SK-N-MC (cell line): ENCODE measurements around the gene ZNF493.

Source experiments
- DNase-seq: peaks from one replicate; pipeline ENCODE4 v3.0.0-alpha.2; 2011; ENCODE audit warnings: low read depth, low spot score
- H3K27ac ChIP-seq: fragments of 200-600 bp; sonication (generic); 2 replicates; pipeline ENCODE4 v1.5.1; 2016; ENCODE audit warnings: mixed run types
- H3K36me3 ChIP-seq: fragments of 200-600 bp; sonication (generic); 2 replicates; pipeline ENCODE4 v1.6.1; 2017; ENCODE audit warnings: antibody characterized with exemption, low read length, mixed read lengths; ENCODE audit not compliant: insufficient read depth
- H3K4me3 ChIP-seq: fragments of 200-600 bp; sonication (generic); 2 replicates; pipeline ENCODE4 v1.5.1; 2016
- H3K9ac ChIP-seq: fragments of 200-600 bp; sonication (generic); 2 replicates; pipeline ENCODE4 v1.8.0; 2017; ENCODE audit warnings: mixed run types, mixed read lengths; ENCODE audit not compliant: insufficient read length
- H3K9me3 ChIP-seq: fragments of 200-600 bp; sonication (generic); 2 replicates; pipeline ENCODE4 v1.6.1; 2017; ENCODE audit warnings: low read depth, mild to moderate bottlenecking, antibody characterized with exemption, low read length, moderate library complexity, mixed read lengths
- EZH2 ChIP-seq: fragments of 200-600 bp; sonication (generic); IDR thresholded peaks from one replicate; pipeline ENCODE4 v1.6.1; 2017; ENCODE audit warnings: antibody characterized with exemption
- FOXP2 ChIP-seq: optimal IDR thresholded peaks from 2 replicates; pipeline ENCODE3; 2011; ENCODE audit warnings: mild to moderate bottlenecking, moderate library complexity; ENCODE audit not compliant: insufficient read depth; ENCODE audit errors: extremely low read length, control extremely low read depth
- POLR2AphosphoS5 ChIP-seq: IDR thresholded peaks from 2 replicates; pipeline ENCODE4 v1.6.1; 2012; ENCODE audit warnings: mild to moderate bottlenecking, low read depth, low read length, borderline replicate concordance

ZNF493 gene

DNA sequence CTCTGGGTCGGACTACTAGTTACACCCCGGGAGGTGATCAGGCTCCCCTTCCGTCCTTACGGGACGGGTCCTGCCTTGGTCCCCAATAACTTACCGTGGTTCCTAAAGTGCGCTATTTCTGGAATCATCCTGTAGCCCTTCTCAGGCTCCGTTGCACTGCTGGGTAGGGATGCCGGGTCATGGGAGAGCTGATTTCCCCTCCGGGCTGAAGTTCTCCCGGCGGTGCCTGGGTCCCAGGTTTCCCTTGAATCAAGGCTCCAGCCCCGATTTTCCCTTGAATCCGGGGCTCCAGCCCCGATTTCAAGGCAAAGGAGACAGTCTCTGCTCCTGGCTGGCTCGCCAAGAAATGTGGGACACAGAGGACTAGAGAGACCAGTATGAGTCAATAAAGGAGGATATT is 43.4 kb downstream of the ZNF493 start:
- TF ChIP-seq EZH2 (no peak), POLR2AphosphoS5 (no peak), FOXP2 (no peak)
- no peak for DNase-seq
- H3K27ac ChIP-seq: no peak overlapping the region
- no peaks in the 10 kb centered on the region for H3K36me3 ChIP-seq
- no peaks in the 10 kb centered on the region for H3K9me3 ChIP-seq
- no peak overlapping the region for H3K4me3 ChIP-seq
- no peak overlapping the region for H3K9ac ChIP-seq

DNA sequence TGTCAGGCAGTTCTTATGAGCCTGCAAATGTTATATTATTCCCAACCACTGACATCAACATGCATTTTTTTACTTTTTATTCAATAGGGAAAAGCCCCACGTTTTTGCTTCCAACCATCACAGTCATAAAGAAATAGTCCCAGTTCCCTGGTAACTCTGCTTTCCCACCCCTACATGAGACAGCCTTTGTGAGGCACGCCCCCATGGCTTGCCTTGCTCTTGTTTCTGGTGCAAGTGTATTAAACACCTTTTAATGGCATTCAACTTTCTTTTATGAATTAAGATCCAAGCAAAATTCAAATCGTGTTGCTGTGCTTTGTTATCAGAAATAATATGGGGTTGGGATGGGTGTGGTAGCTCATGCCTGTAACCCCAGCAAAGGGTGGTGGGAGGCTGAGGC is 54.3 kb downstream of the ZNF493 start:
- H3K4me3 ChIP-seq: no peak overlapping the region
- TF ChIP-seq EZH2 (no peak), FOXP2 (no peak), POLR2AphosphoS5 (no peak)
- DNase-seq: no peak
- no peak overlapping the region for H3K27ac ChIP-seq
- H3K36me3 ChIP-seq: no peaks in the 10 kb centered on the region
- H3K9ac ChIP-seq: no peak overlapping the region
- no peaks in the 10 kb centered on the region for H3K9me3 ChIP-seq

DNA sequence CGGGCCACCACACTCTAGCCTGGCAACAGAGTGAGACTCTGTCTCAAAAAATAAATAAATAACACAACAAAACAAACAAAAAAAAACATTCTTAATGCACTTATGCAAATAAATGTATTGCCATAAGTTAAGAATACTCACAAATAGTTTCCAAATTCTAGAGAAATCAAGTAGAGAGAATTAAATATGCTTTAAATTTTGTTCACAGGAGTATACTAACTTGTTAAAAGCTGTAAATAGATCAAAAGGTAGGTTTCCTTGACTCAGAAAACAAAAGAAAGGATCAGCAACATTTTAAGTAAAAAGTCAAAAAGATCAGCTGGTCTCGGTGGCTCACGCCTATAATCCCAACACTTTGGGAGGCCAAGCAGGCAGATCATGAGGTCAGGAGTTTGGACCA is 58.0 kb downstream of the ZNF493 start:
- H3K36me3 ChIP-seq: no peaks in the 10 kb centered on the region
- no peak overlapping the region for H3K9ac ChIP-seq
- no peaks in the 10 kb centered on the region for H3K9me3 ChIP-seq
- TF ChIP-seq EZH2 (no peak), FOXP2 (no peak), POLR2AphosphoS5 (no peak)
- H3K27ac ChIP-seq: no peak overlapping the region
- DNase-seq: no peak
- H3K4me3 ChIP-seq: no peak overlapping the region

DNA sequence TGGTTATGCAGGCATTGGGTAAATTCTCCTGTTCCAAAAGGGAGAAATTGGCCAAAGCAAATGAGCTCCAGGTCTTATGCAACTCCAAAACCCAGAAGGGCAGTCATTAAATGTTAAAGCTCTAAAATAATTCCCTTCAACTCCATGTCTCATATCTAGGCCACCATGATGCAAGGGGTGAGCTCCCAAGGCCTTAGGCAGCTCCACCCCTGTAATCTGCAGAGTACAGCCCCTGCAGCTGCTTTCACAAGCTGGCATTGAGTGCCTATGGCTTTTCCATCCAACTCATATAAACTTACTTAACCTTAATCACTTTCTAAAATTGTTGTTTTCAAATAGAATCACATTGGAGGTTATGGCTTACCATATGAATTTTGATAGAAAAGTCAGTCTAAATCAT is 63.8 kb downstream of the ZNF493 start:
- no peak overlapping the region for H3K9ac ChIP-seq
- no peaks in the 10 kb centered on the region for H3K9me3 ChIP-seq
- no peak for TF ChIP-seq FOXP2
- TF ChIP-seq POLR2AphosphoS5: no peak
- no peak for TF ChIP-seq EZH2
- H3K36me3 ChIP-seq: no peaks in the 10 kb centered on the region
- no peak for DNase-seq
- H3K4me3 ChIP-seq: no peak overlapping the region
- H3K27ac ChIP-seq: no peak overlapping the region

DNA sequence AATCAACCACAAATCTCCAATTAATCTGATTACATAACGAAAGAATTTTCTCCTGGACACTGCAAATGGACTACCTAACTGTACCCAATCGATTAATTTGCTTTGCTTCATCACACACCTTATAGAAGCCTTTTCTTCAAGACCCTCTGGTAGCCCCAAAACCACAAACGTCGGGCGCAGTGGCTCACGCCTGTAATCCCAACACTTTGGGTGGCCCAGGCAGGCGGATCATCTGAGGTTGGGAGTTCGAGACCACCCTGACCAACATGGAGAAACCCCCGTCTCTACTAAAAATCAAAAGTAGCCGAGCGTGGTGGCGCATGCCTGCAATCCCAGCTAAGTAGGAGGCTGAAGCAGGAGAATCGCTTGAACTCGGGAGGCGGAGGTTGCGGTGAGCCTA is 65.6 kb downstream of the ZNF493 start:
- no peaks in the 10 kb centered on the region for H3K9me3 ChIP-seq
- no peak overlapping the region for H3K4me3 ChIP-seq
- H3K9ac ChIP-seq: no peak overlapping the region
- H3K27ac ChIP-seq: no peak overlapping the region
- H3K36me3 ChIP-seq: no peaks in the 10 kb centered on the region
- DNase-seq: no peak
- TF ChIP-seq FOXP2 (no peak), EZH2 (no peak), POLR2AphosphoS5 (no peak)

DNA sequence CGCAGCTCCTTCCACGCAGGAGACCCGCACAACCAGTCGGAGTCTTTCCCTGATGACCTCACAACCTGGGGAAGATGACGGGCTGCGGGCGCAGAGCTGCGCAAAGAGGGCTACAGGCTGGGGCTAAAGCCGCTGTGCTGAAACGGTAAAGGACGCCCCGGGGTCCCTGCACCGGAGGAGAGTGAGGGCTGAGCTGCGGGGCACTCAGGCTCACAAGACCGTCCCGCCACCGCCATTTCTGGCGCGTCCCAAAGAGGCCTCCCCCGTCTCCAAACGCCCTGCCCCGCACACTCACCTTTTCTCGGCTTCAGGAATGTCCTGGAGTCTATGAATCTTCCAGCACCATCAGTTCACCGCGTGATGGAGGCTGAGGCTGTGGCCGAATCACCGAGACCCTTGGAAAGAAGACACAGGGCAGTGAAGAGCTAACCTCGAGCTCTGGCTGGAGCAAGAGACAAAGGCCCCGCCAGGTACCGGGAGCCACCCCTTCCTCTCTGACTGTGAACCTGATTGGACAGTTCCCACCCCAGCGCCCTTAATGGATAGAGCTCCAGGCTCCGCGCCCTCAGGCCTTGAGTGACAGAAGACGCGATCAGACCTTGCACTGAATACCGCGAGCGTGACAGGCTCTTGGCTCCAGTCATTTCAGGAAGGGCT is 66.6 kb downstream of the ZNF493 start:
- H3K4me3 ChIP-seq: no peak overlapping the region
- no peaks in the 10 kb centered on the region for H3K36me3 ChIP-seq
- no peak overlapping the region for H3K27ac ChIP-seq
- no peak overlapping the region for H3K9ac ChIP-seq
- no peak for TF ChIP-seq FOXP2
- no peak for TF ChIP-seq EZH2
- no peak for TF ChIP-seq POLR2AphosphoS5
- no peaks in the 10 kb centered on the region for H3K9me3 ChIP-seq
- no peak for DNase-seq

DNA sequence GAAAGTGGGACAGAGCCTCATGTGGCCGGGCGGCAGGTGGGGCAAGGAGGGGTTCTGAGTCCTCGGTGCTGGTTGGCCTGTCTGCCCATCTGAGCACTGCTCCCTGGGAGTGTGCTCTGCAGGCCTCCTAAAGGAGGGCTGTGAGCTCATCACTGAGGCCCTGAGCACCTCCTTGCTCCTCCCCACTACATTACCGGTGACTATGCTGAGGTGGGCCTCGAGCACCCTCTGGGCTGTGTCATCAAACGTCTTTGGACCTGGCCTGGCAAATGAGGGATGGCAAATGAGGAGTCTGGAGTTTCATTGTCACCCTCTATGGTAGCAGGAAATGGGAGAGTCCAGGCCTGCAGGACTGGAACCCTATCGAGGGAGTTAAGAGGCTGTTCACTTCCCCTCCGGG is 69.7 kb downstream of the ZNF493 start:
- DNase-seq: no peak
- no peaks in the 10 kb centered on the region for H3K36me3 ChIP-seq
- no peak overlapping the region for H3K4me3 ChIP-seq
- H3K27ac ChIP-seq: no peak overlapping the region
- H3K9me3 ChIP-seq: no peaks in the 10 kb centered on the region
- H3K9ac ChIP-seq: no peak overlapping the region
- TF ChIP-seq POLR2AphosphoS5: no peak
- TF ChIP-seq EZH2: no peak
- no peak for TF ChIP-seq FOXP2

DNA sequence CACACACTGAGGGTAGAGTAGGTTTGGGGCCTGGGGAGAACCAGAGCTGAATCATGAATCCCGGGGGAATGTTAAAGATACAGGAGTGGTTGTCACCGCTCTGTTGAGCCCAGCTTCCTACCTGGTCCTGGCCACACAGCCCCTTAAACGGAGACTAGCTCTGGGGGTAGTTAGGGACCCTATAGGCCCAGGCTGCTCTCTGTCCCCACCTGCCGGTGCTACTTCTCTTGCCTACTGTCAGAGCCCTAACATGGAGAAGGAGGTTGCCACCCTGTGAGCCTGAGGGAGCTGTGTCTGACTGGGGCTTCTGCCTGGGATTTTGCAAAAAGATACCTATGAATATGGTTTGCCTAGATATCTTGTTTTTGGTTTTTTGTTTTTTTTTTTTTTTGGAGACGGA is 71.9 kb downstream of the ZNF493 start:
- H3K4me3 ChIP-seq: no peak overlapping the region
- DNase-seq: no peak
- no peaks in the 10 kb centered on the region for H3K36me3 ChIP-seq
- TF ChIP-seq FOXP2: no peak
- TF ChIP-seq EZH2: no peak
- TF ChIP-seq POLR2AphosphoS5: no peak
- no peaks in the 10 kb centered on the region for H3K9me3 ChIP-seq
- no peak overlapping the region for H3K27ac ChIP-seq
- H3K9ac ChIP-seq: no peak overlapping the region

DNA sequence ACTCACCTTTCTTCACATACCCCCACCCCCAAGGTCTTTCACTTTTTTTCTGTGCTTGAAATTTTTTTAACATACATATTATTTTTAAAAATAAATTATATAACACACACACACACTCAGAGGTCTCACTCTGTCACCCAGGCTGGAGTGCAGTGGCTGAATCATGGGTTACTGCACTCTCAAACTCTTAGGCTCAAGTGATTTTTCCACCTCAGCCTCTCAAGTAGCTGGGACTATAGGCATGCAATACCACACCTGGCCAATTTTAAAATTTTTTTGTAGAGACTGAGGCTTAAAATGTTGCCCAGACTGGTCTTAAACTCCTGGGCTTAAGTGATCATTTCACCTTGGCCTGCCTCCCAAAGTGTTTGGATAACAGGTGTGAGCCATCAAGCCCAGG is 75.6 kb downstream of the ZNF493 start:
- Histone ChIP-seq H3K36me3 (no peaks in the 10 kb centered on the region), H3K4me3 (no peak overlapping the region), H3K9ac (no peak overlapping the region), H3K27ac (no peak overlapping the region), H3K9me3 (no peaks in the 10 kb centered on the region)
- DNase-seq: no peak
- TF ChIP-seq EZH2: no peak
- TF ChIP-seq FOXP2: no peak
- no peak for TF ChIP-seq POLR2AphosphoS5
